Left lung (tissue), 10 donors: ENCODE measurements around the gene RNF213. TPM values are rescaled to one million over a fixed set of nuclear protein-coding genes. Genes with fewer than 3 reads are reported as not detected.

ENCODE experiments used
- ATAC-seq: fragments of 200-7000 bp; cut with Tn5 transposase; one replicate; pipeline ENCODE4 v1.9.1; 2020; ENCODE audit warnings: moderate library complexity
- DNase-seq, 4 donors: peaks; one replicate each; pipeline ENCODE4 v3.0.0-alpha.2; 2013 to 2020
- H3K27ac ChIP-seq, 2 donors: fragments of 200-600 bp; sonication (generic) in 1 of 2; one replicate each; pipeline versions ENCODE4 v1.5.0 to v1.8.0; 2020 to 2021
- H3K27me3 ChIP-seq, 2 donors: fragments of 200-600 bp; sonication (generic) in 1 of 2; one replicate each; pipeline versions ENCODE4 v1.5.0 to v1.8.0; 2020 to 2021
- H3K36me3 ChIP-seq, 2 donors: fragments of 200-600 bp; sonication (generic) in 1 of 2; one replicate each; pipeline versions ENCODE4 v1.5.0 to v1.8.0; 2020 to 2021
- H3K4me1 ChIP-seq, 2 donors: fragments of 200-600 bp; one replicate each; pipeline ENCODE4 v1.8.0; 2021
- H3K4me3 ChIP-seq, 2 donors: fragments of 200-600 bp; sonication (generic) in 1 of 2; one replicate each; pipeline versions ENCODE4 v1.5.0 to v1.8.0; 2020 to 2021; ENCODE audit warnings: mild to moderate bottlenecking in 1 of 2
- H3K9me3 ChIP-seq, 2 donors: fragments of 200-600 bp; sonication (generic) in 1 of 2; one replicate each; pipeline versions ENCODE4 v1.5.0 to v1.8.0; 2020 to 2021
- intact Hi-C, 2 donors: fragments of 100-400 bp; cut with DNase I; formaldehyde crosslinking; loops; one replicate each; pipeline versions ENCODE4 v1.11.2 to v1.14.2; 2022
- polyA plus RNA-seq, 6 donors: library from polyadenylated mRNA; unstranded; fragments of 120-200 nt; gene quantifications; one replicate each; pipeline ENCODE4 v1.2.1, GENCODE V29; 2013; ENCODE audit not compliant: insufficient read length in 6 of 6
- total RNA-seq, 2 donors: library from RNA; stranded (reverse); fragmentation: NEBNext Ultra II Directional; extraction: Animal tissue kit (Norgen Biotek cat#: 25700); gene quantifications; one replicate each; pipeline ENCODE4 v1.2.1, GENCODE V29; 2021
- TF ChIP-seq, protein P1 (sequence below), 2 donors: fragments of 200-600 bp; sonication (generic) in 1 of 2; IDR thresholded peaks; one replicate each; pipeline versions ENCODE4 v1.5.0 to v1.8.0; 2021; ENCODE audit warnings: antibody characterized with exemption in 2 of 2
- donor health status: DM: no; HTN: yes; CAD: no.
- donor health status: DM: no; HTN: no; CAD: no.

Gene RNF213
- total and polyA plus RNA-seq, 8 donors, result 89.0 to 264 (median 103) TPM

DNA sequence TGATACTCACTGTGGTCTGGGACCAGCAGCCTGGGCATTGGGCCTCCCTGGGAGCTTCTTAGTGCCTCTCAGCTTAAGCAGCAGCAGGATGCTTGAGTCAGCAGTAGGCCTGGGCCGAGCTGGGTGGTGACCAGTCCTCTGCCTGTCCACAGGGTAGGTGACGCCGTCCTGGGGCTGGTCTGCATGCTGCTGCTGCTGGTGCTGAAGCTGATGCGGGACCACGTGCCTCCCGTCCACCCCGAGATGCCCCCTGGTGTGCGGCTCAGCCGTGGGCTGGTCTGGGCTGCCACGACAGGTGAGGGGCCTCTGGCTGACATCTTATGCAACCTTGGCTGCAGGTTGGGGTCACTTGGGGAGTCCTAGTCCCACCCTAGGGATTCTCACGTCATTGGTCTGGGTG lies 33.0 kb upstream of the RNF213 start:
- intact Hi-C loops, result no loop called here
- no peak overlapping the region for H3K4me3 ChIP-seq
- H3K27me3 ChIP-seq, result no peaks in the 10 kb centered on the region
- peak in 1 of 4 donors; percentile 82 for DNase-seq
- TF ChIP-seq, protein P1, sequence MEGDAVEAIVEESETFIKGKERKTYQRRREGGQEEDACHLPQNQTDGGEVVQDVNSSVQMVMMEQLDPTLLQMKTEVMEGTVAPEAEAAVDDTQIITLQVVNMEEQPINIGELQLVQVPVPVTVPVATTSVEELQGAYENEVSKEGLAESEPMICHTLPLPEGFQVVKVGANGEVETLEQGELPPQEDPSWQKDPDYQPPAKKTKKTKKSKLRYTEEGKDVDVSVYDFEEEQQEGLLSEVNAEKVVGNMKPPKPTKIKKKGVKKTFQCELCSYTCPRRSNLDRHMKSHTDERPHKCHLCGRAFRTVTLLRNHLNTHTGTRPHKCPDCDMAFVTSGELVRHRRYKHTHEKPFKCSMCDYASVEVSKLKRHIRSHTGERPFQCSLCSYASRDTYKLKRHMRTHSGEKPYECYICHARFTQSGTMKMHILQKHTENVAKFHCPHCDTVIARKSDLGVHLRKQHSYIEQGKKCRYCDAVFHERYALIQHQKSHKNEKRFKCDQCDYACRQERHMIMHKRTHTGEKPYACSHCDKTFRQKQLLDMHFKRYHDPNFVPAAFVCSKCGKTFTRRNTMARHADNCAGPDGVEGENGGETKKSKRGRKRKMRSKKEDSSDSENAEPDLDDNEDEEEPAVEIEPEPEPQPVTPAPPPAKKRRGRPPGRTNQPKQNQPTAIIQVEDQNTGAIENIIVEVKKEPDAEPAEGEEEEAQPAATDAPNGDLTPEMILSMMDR (IDR thresholded peaks at IDR 0.05), result no peak
- no peak overlapping the region for H3K27ac ChIP-seq
- H3K9me3 ChIP-seq, result peaks cover 0 to 14% of the 10 kb centered on the region in 2 donors
- no peaks in the 10 kb centered on the region for H3K4me1 ChIP-seq
- peaks cover 0 to 37% of the 10 kb centered on the region in 2 donors for H3K36me3 ChIP-seq
- ATAC-seq, result no peak

DNA sequence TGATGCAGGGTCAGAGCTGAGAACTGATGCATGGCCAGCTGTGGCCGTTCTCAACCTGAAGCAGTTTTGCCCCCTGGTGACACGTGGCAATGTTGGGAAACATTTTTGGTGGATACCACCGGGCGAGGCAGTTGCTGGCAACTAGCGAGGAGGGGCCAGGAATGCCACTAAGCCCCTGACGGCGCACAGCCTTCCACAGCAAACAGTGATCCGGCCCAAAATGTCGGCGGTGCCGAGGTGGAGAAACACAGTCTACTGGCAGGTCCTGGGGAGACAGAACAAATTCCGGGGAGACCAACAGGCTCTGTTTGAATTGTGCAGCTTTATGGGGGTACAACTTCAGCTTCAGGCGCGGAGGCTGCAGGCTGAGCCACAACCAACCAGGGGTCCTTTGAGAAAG lies 32.2 kb upstream of the RNF213 start:
- peaks cover 0 to 45% of the 10 kb centered on the region in 2 donors for H3K36me3 ChIP-seq
- TF ChIP-seq, protein P1 (IDR thresholded peaks at IDR 0.05), result no peak
- peaks cover 0 to 22% of the 10 kb centered on the region in 2 donors for H3K9me3 ChIP-seq
- H3K27ac ChIP-seq, result no peak overlapping the region
- H3K4me3 ChIP-seq, result no peak overlapping the region
- peak in 1 of 4 donors; percentile 69 for DNase-seq
- no peaks in the 10 kb centered on the region for H3K4me1 ChIP-seq
- intact Hi-C loops, result no loop called here
- H3K27me3 ChIP-seq, result no peaks in the 10 kb centered on the region
- ATAC-seq, result no peak

DNA sequence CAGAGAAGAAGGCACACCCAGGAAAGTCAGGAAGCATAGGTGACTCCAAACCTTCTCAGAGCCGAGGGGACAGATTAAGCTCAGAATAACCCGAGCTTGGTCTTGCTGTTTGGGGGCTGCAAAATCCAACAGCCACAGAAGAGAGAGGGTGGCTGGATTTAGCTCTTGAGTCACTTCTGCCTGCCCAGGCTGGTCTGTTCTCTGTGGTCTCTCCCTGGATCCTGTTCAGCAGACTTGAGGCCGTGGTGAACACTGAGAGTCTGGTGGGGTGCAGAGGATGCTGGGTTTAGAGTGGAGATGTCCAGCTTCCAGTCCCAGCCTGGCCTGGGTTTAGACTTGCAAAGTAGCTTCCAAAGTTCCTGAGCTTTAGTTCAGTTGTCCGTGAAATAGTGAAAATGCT lies 31.6 kb upstream of the RNF213 start:
- intact Hi-C loops, result no loop called here
- no peak overlapping the region for H3K4me3 ChIP-seq
- no peaks in the 10 kb centered on the region for H3K27me3 ChIP-seq
- DNase-seq (no peak), ATAC-seq (no peak)
- H3K27ac ChIP-seq, result no peak overlapping the region
- TF ChIP-seq, protein P1 (IDR thresholded peaks at IDR 0.05), result no peak
- no peaks in the 10 kb centered on the region for H3K4me1 ChIP-seq
- peaks cover 0 to 50% of the 10 kb centered on the region in 2 donors for H3K36me3 ChIP-seq
- peaks cover 0 to 27% of the 10 kb centered on the region in 2 donors for H3K9me3 ChIP-seq

DNA sequence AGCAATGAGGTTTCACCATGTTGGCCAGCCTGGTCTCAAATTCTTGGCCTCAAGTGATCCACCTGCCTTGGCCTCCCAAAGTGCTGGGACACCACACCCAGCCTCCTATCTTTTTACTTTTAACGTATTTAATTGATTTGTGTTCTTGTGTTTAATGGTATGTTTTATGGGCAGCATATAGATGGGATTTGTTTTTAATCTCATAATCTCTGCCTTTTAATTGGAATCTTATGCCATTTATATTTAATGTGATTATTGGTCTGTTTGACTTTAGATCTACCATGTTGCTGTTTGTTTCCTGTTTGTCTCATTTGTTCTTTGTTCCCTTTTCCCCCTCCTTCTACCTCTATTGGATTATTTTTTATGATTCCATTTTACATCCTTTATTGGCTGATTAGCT lies 28.2 kb upstream of the RNF213 start:
- intact Hi-C loops, result no loop called here
- Histone ChIP-seq H3K4me1 (no peaks in the 10 kb centered on the region), H3K27me3 (no peaks in the 10 kb centered on the region), H3K9me3 (peaks cover 0 to 27% of the 10 kb centered on the region in 2 donors), H3K4me3 (no peak overlapping the region), H3K27ac (no peak overlapping the region), H3K36me3 (peaks cover 0 to 84% of the 10 kb centered on the region in 2 donors)
- TF ChIP-seq, protein P1 (IDR thresholded peaks at IDR 0.05), result no peak
- DNase-seq (peak in 1 of 4 donors; percentile 1), ATAC-seq (no peak)

DNA sequence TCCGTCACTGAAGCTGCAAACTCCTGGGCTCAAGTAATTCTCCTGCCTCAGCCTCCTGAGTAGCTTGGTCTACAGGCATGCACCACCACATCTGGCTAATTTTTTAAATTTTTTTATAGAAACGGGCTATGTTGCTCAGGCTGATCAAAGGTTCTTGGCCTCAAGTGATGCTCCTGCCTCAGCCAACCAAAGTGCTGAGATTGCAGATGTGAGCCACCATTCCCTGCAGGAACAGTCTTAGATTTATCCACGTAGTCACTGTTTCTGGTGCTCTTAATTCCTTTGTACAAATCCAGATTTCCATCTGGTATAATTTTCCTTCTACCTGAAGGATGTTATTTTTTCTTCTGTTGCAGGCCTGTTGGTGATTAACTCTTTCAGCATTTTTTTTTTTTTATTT lies 27.4 kb upstream of the RNF213 start:
- H3K4me3 ChIP-seq, result no peak overlapping the region
- ATAC-seq (no peak), DNase-seq (no peak)
- H3K36me3 ChIP-seq, result peaks cover 0 to 84% of the 10 kb centered on the region in 2 donors
- no peak overlapping the region for H3K27ac ChIP-seq
- no peaks in the 10 kb centered on the region for H3K4me1 ChIP-seq
- intact Hi-C loops, result no loop called here
- TF ChIP-seq, protein P1 (IDR thresholded peaks at IDR 0.05), result no peak
- H3K27me3 ChIP-seq, result no peaks in the 10 kb centered on the region
- H3K9me3 ChIP-seq, result peaks cover 0 to 27% of the 10 kb centered on the region in 2 donors
